Measurements from ENCODE around the gene PCMTD2. TPM values are rescaled to one million over a fixed set of nuclear protein-coding genes. Genes with fewer than 3 reads are reported as not detected.

Gene PCMTD2
- total and polyA plus RNA-seq, 10 of the 15 experiments (the other 5 are each of a cell fraction or from before 2014, with no cell fraction given) = 6.8 to 36.8 (median 16.5) TPM

DNA sequence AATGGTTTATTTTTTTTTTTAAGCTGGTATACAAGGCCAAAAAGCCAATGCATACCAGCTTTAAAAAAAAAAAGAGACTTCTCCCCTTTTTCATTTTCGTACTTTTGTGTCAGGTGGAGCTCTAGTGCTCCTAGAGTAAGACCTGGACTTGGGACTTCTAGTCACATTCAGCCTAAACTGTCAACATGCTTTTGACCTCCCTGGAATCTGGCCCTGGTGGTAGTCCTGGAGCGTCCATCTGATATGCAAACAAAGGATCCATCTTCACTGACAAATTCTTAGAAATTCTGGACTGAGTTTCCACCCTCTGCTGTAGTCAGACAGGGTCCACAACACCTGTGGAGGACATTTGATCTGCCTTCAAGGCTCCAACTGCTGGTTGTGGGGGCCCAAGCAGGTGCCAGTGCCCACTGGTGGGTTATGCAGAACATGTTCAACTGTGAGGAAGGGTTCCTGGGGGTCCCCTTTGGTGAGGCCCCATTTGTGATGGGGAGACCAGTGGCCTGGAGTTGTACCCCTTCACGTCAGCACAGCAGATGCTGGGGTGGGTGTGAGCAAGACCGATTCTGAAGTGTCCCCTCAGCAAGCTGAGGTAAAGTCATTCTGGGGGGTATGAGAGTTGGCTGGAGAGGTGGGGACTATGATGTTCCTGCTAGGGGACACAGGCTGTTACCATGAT, 12.6 kb upstream of the PCMTD2 start:
- no TSS peak for BruUV-seq (replicated peaks)
- no peak for FAIRE-seq

DNA sequence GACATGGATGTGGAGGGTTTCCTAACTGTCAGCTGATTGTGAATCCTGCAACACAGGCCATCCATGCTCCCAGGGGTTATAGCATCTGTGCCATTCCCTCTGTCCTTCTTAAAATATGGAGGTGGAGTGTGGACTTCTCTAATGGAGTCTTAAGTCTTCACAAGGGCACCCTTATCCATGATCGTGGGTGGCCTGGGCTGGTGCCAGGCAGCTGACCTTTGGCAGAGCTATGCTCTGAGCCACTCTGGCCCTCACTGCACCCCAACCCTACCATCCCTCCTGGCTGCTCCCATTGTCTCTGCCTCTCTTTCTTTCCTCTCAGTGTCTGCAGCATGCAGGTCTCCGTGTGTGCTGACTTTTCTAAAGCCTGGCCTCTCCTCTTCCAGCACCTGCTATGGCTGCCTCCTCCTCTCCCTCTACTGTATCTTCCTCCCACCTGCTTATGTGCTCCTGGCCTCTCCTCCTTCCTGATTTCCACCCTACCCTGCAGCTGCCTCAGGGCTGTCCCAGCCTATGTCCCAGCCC, 11.2 kb upstream of the PCMTD2 start:
- ATAC-seq (no peak), FAIRE-seq (no peak), DNase-seq (ENCODE audit: low read depth, low spot score) (no peak)
- no peaks in the 10 kb centered on the region for H3K9me3 ChIP-seq (replicated peaks; ENCODE audit: control insufficient read depth, insufficient read depth, low read length)
- in situ Hi-C loops (cut with MboI) = no loop called here
- H2AFZ ChIP-seq (ENCODE audit: control insufficient read depth, low read depth, low read length) = no peak overlapping the region
- H3K4me1 ChIP-seq (ENCODE audit: control insufficient read depth, insufficient read depth, low read length) = peaks cover 3% of the 10 kb centered on the region
- 5% methylated on average over 2 of the region's 2 CpGs for WGBS (ENCODE audit: insufficient coverage, insufficient replicate concordance, low lambda C conversion rate, missing lambda C conversion rate)
- peaks cover 0 to 8% of the 10 kb centered on the region in 2 experiments; a peak in 1 of 4 replicates for H3K27me3 ChIP-seq (replicated peaks in 1 of 2; ENCODE audit: control insufficient read depth in 2 of 2, insufficient read depth in 2 of 2, low read length in 1 of 2)
- no peaks in the 10 kb centered on the region for H3K79me2 ChIP-seq (ENCODE audit: control insufficient read depth, insufficient read depth, low read length)
- POLR2A ChIA-PET = interaction anchor here (2.7 kb wide), 1 partner anchor 10 kb away, joined by 11 read pairs; no protein-coding TSS in a partner anchor
- H3K27ac ChIP-seq (ENCODE audit: control insufficient read depth, insufficient read depth) = no peak overlapping the region
- intact Hi-C loops (cut with micrococcal nuclease; ENCODE audit: unreplicated experiment) = no loop called here
- H3K4me2 ChIP-seq (ENCODE audit: control insufficient read depth, insufficient read depth) = no peak overlapping the region
- H3K4me3 ChIP-seq = no peak overlapping the region
- RAD21 ChIA-PET (ENCODE audit: unreplicated experiment) = no interaction called here
- no peaks in the 10 kb centered on the region for H4K20me1 ChIP-seq (ENCODE audit: control insufficient read depth, insufficient read depth)
- H3K36me3 ChIP-seq (ENCODE audit: control insufficient read depth in 2 of 2, insufficient read depth in 2 of 2, low read length in 1 of 2) = no peaks in the 10 kb centered on the region
- no TSS peak for BruUV-seq (replicated peaks)
- SMC1A ChIA-PET (ENCODE audit: uncharacterized antibody, unreplicated experiment) = interaction anchor here (1.1 kb wide), 1 partner anchor 14 kb away, joined by 3 read pairs; no protein-coding TSS in a partner anchor
- H3K9ac ChIP-seq (ENCODE audit: control insufficient read depth, insufficient read depth, low read length) = no peak overlapping the region
- CTCF ChIA-PET = interaction anchor here (1.2 to 3.1 kb wide), 2 partner anchors 11 to 41 kb away, joined by 4 to 10 read pairs; partner anchors contain the start of gene PCMTD2
- TF ChIP-seq PAX8 (IDR thresholded peaks at IDR 0.05) (no peak), MYC (IDR thresholded peaks at IDR 0.05; ENCODE audit: insufficient read depth, insufficient read length, insufficient replicate concordance, low read length, severe bottlenecking) (no peak), FOS (IDR thresholded peaks at IDR 0.05; ENCODE audit: borderline replicate concordance, extremely low read depth, insufficient read length) (no peak), TCF3 (IDR thresholded peaks at IDR 0.05; ENCODE audit: borderline replicate concordance, insufficient read depth, low read depth, low read length) (no peak), LARP7 (IDR thresholded peaks at IDR 0.05) (no peak), KAT2A (conservative IDR thresholded peaks at IDR 0.05; ENCODE audit: control insufficient read depth, low read depth, low read length) (no peak), TCF7 (IDR thresholded peaks at IDR 0.05; ENCODE audit: borderline replicate concordance) (no peak)

More for the DNA sequence above, 12.6 kb upstream of the PCMTD2 start:
- ChIA-PET POLR2A (interaction anchor here (2.7 kb wide), 1 partner anchor 11 kb away, joined by 11 read pairs; no protein-coding TSS in a partner anchor), RAD21 (ENCODE audit: unreplicated experiment) (interaction anchor here (0.9 kb wide), 1 partner anchor 20 kb away, joined by 3 read pairs; no protein-coding TSS in a partner anchor), CTCF (interaction anchor here (0.8 to 1.8 kb wide), 3 partner anchors 9 to 43 kb away, joined by 3 to 9 read pairs (median 4); no protein-coding TSS in a partner anchor), SMC1A (ENCODE audit: uncharacterized antibody, unreplicated experiment) (interaction anchor here (0.8 to 1.1 kb wide), 3 partner anchors 13 to 43 kb away, joined by 3 read pairs; partner anchors contain the start of gene PCMTD2)
- H3K9me3 ChIP-seq (replicated peaks; ENCODE audit: control insufficient read depth, insufficient read depth, low read length) = no peaks in the 10 kb centered on the region
- H2AFZ ChIP-seq (ENCODE audit: control insufficient read depth, low read depth, low read length) = no peak overlapping the region
- DNase-seq (ENCODE audit: low read depth, low spot score) = no peak
- H4K20me1 ChIP-seq (ENCODE audit: control insufficient read depth, insufficient read depth) = no peaks in the 10 kb centered on the region
- H3K79me2 ChIP-seq (ENCODE audit: control insufficient read depth, insufficient read depth, low read length) = no peaks in the 10 kb centered on the region
- intact Hi-C loops (cut with micrococcal nuclease; ENCODE audit: unreplicated experiment) = no loop called here
- H3K27me3 ChIP-seq (replicated peaks in 1 of 2; ENCODE audit: control insufficient read depth in 2 of 2, insufficient read depth in 2 of 2, low read length in 1 of 2) = peaks cover 0 to 5% of the 10 kb centered on the region in 2 experiments; a peak in 1 of 4 replicates
- H3K9ac ChIP-seq (ENCODE audit: control insufficient read depth, insufficient read depth, low read length) = no peak overlapping the region
- no peak overlapping the region for H3K4me3 ChIP-seq
- in situ Hi-C loops (cut with MboI) = no loop called here
- no peak overlapping the region for H3K27ac ChIP-seq (ENCODE audit: control insufficient read depth, insufficient read depth)
- no peak for ATAC-seq
- no peak for TF ChIP-seq MTA2 (IDR thresholded peaks at IDR 0.05; ENCODE audit: low read depth)
- no peak for TF ChIP-seq SUZ12 (IDR thresholded peaks at IDR 0.05; ENCODE audit: unreplicated experiment)
- TF ChIP-seq, protein P1, sequence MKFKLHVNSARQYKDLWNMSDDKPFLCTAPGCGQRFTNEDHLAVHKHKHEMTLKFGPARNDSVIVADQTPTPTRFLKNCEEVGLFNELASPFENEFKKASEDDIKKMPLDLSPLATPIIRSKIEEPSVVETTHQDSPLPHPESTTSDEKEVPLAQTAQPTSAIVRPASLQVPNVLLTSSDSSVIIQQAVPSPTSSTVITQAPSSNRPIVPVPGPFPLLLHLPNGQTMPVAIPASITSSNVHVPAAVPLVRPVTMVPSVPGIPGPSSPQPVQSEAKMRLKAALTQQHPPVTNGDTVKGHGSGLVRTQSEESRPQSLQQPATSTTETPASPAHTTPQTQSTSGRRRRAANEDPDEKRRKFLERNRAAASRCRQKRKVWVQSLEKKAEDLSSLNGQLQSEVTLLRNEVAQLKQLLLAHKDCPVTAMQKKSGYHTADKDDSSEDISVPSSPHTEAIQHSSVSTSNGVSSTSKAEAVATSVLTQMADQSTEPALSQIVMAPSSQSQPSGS (IDR thresholded peaks at IDR 0.05; ENCODE audit: low read length) = no peak
- H3K4me1 ChIP-seq (ENCODE audit: control insufficient read depth, insufficient read depth, low read length) = peaks cover 12% of the 10 kb centered on the region
- no peak overlapping the region for H3K4me2 ChIP-seq (ENCODE audit: control insufficient read depth, insufficient read depth)
- H3K36me3 ChIP-seq (ENCODE audit: control insufficient read depth in 2 of 2, insufficient read depth in 2 of 2, low read length in 1 of 2) = no peaks in the 10 kb centered on the region
- 13% methylated on average over 4 of the region's 4 CpGs for WGBS (ENCODE audit: insufficient coverage, insufficient replicate concordance, low lambda C conversion rate, missing lambda C conversion rate)

Data from GM12878 (cell line).